Eye (tissue), 1 donor: ENCODE measurements around the gene PDLIM5.
"Not testable (repeated sequence)": the region's sequence is repeated elsewhere in the genome, so short reads cannot be mapped to it uniquely, and the experiment has no call there.

Experiments used
- DNase-seq: peaks from one replicate; pipeline ENCODE4 v3.0.0-alpha.2; 2015

PDLIM5 gene

DNA sequence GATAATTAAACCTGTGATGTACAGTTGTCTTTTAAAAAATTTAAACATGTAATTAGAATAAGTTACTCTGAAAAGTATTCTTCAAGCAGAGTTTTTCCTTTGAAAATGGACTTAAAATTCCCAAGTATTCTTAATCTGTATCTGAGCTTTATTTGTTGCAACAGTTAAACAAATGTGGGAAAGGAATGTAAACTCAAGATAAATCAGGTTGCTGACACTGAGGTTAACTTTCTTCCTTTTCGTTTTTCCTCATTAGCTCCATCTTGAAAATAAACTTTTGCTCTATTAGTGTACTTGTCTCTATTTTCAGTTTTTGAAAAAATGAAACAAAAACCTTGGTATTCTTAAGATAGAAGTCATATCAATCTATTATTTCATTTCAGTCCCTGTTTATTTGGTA, 161.5 kb downstream of the PDLIM5 start:
- DNase-seq: no peak

- no peak for DNase-seq
Observed at GRCh38 chr4:94615451-94615850, 163.7 kb downstream of the PDLIM5 start.

GRCh38 chr4:94621491-94622080, 169.8 kb downstream of the PDLIM5 start:
- peak; percentile 78 for DNase-seq

GRCh38 chr4:94623126-94623911, 171.6 kb downstream of the PDLIM5 start:
- no peak for DNase-seq

- no peak for DNase-seq
Observed at GRCh38 chr4:94626942-94627341, 175.2 kb downstream of the PDLIM5 start.

GRCh38 chr4:94629058-94629457, 177.3 kb downstream of the PDLIM5 start:
- not testable (repeated sequence) for DNase-seq

GRCh38 chr4:94629837-94630236, 178.1 kb downstream of the PDLIM5 start:
- peak; percentile 28 for DNase-seq

- DNase-seq: no peak
Observed at GRCh38 chr4:94634271-94634670, 182.5 kb downstream of the PDLIM5 start.

DNA sequence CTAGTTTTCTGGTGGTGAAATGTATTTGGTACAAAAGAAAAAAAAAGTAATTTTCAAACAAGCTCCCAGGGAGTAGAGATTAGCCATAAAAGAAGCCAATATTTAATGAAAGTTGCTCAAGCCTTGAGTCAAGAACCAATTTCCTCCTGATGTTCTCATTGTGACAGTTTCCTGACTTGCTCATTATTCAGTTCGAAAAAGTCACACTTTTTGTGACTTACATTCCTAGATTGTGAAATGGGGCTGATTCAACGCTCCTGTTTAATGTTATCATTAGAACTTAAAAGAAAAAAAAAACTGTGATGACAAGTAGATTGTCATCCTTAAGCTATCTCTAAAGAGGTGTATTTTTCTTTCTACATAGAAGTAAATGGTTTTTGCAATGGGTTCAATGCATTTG, 183.4 kb downstream of the PDLIM5 start:
- no peak for DNase-seq

DNA sequence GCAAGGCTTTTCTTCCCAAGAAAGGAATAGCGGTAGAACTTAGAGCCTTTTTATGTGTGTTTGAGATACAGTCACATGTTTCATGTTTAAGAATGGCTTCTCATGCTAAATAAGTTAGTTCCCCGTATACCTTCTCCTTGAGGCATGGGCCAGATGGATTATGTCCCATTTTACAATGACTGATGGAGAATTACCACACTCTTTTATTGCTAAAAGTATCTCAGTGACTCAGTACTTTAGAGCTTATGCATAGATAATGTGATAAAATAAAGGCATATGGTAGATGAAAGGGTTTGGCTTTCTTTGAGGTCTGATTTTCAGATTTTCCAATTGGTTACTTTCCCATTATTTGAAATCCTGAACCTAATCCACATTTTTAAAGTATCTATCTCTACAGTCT, 184.3 kb downstream of the PDLIM5 start:
- no peak for DNase-seq

DNA sequence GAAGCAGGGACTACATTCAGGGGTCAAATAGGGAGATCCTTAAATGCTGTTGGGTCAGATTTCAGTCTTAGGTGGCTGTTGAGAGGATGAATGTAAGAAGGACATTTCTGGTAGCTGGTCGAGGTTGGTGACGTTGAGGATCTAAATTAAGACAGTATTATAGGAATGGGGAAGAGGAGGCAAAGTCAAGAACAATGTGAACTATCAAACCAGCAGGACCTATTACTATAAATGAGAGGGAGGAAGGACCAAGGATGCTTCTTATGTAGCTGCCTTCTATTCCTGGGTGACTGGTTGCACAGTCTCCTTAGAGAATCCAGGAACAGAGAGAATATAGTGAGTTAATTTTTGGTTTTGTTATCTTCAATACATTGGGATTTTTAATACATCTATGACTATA, 187.6 kb downstream of the PDLIM5 start:
- no peak for DNase-seq

DNA sequence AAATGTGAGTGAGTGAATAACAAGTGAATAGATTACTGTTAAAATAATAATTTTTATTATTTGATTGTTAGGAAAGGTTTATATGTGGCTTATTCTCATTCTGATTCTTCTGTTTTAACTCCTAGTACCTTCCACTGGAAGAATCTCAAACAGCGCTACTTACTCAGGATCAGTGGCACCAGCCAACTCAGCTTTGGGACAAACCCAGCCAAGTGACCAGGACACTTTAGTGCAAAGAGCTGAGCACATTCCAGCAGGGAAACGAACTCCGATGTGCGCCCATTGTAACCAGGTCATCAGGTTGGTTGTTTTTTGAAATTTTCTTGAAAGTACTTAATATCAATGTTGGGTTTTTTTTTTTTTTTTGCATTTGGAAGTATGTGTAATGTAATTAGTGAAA, 188.4 kb downstream of the PDLIM5 start:
- DNase-seq: no peak

GRCh38 chr4:94641702-94642560, 190.2 kb downstream of the PDLIM5 start:
- DNase-seq: no peak

- DNase-seq: peak; percentile 41
Observed at GRCh38 chr4:94642561-94642866, 190.8 kb downstream of the PDLIM5 start.

DNA sequence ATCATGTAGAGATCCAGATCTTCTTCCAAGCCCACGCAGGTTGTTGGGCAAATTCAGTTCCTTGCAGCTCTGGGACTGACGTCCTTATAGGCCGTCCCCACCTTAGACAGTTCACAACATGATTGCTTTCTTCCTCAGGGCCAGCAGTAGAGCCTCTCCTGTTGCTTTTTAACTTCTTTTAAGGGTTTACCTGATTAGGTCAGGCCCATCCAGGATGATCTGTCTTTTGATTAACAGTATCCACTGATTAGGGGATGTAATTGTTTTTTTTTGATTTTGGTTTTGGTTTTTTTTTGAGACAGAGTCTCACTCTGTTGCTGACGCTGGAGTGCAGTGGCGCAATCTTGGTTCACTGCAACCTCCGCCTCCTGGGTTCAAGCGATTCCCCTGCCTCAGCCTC, 197.0 kb downstream of the PDLIM5 start:
- DNase-seq: no peak

GRCh38 chr4:94649381-94650133, 197.8 kb downstream of the PDLIM5 start:
- no peak for DNase-seq

DNA sequence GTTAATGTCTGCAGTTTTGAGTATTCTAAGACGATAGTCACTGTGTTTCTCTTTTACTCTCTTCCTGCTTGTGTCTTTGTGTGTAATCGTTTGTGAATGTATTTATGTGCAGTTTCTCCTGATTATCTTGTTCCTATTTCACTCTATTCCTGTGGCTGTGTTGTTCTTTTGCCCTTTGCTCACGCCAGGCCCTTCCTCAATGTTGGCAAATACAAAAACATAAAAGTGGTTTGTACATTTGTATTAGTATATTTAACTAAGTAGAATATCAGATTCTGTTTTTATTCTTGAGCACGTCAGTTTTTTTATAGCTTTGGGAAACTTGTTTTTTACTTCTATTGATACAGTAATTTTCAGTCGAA, 198.4 kb downstream of the PDLIM5 start:
- no peak for DNase-seq

DNA sequence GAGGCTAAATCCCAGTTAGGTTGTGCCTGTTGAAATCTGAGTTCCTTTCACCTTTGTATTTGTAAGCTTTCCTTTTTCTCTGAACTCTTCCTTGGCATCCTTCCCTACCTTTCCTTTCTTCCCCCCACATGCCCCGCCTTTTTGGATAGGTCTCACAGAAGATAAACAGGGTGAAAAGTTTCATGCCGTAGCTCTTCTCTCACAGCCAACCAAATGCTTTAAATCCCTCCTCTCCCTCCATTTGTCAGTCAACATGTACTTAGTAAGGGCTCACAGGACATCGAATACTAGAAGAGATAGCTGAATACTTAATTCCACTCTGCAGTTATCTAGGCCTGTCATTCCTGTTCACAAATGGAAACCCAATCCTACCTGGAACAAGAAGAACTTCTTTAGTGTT, 198.9 kb downstream of the PDLIM5 start:
- no peak for DNase-seq

- DNase-seq: no peak
Observed at GRCh38 chr4:94653095-94653649, 201.4 kb downstream of the PDLIM5 start.

DNA sequence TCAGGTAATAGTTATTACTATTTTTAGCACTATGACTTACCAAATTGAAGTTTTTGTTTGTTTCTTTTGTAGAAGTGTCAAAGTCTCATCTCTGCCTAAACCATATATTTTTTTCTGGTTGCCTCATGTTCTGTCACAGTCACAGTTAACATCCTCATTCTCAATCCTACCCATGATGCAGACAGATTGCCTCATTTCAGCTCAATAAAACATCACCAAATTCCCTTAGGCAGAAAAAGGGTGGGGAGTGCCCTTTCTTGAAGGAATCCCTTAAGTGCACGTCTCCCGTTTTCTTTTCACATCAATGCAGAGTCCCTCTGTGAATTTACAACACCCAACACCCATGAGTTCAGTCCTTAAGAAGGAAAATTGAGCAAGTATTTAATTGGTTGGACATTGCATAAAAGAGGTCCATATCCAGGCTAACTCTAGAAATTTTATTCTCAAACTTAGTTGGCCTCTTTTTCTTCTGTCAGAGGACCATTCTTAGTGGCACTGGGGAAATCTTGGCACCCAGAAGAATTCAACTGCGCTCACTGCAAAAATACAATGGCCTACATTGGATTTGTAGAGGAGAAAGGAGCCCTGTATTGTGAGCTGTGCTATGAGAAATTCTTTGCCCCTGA, 202.4 kb downstream of the PDLIM5 start:
- no peak for DNase-seq

DNA sequence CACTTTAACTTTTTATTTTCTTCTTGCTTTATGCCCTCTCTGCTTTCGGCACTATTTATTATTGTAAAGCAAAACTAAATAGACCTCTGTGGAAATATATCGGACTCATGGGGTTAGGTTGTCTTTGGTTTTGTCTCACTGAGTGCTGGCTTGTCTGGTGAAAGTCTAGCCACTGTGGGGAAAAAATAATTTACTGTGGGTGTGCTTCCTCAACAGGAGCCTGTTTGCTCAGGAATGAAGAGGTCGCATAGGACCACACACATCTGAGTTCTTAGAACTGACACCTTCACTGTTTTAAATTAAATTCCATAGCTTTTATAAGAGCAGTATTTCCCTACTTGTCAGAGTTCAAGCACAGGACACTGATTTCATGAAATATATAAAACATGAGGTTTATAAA, 203.0 kb downstream of the PDLIM5 start:
- DNase-seq: no peak

DNA sequence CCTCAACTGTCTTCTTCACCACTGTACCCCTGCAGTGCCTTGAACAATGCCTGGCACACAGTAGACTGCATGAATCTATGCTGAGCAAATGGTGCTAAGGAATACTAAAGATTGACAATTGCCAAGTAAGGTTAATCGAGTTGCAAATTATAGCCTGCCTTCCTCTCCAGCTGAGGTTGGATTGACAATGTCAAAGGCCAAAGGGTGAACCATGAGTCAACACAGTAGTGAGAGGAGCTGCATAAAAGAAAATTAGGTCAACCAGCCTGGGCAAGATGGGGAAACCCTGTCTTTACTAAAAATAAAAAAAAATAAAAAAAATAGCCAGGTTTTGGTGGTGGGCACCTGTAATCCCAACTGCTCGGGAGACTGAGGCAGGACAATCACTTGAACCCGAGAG, 208.9 kb downstream of the PDLIM5 start:
- no peak for DNase-seq

- DNase-seq: not testable (repeated sequence)
Observed at GRCh38 chr4:94665021-94665420, 213.3 kb downstream of the PDLIM5 start.
